T-helper 2 cell treated with Interferon-gamma antibody and Interleukin-4, amounts not matched to agents 5 μg/mL and 100 μg/mL, for 36 hours (primary cell): ENCODE results near the gene SRGAP2B.
A peak's percentile ranks its signal among the peaks of the same experiment; 100 is the strongest.
"Not testable (repeated sequence)": the region's sequence is repeated elsewhere in the genome, so short reads cannot be mapped to it uniquely, and the experiment has no call there.

Experiments
- DNase-seq: peaks from one replicate; pipeline ENCODE4 v3.0.0; 2021; ENCODE audit warnings: low spot score
- H3K27ac Mint-ChIP-seq: one replicate; pipeline ENCODE4 v1.8.0; 2021; ENCODE audit warnings: mild to moderate bottlenecking, mixed read lengths
- H3K27me3 Mint-ChIP-seq: one replicate; pipeline ENCODE4 v1.8.0; 2021; ENCODE audit warnings: low read depth, mixed read lengths
- H3K36me3 Mint-ChIP-seq: one replicate; pipeline ENCODE4 v1.8.0; 2021; ENCODE audit warnings: low read depth, mixed read lengths
- H3K4me1 Mint-ChIP-seq: one replicate; pipeline ENCODE4 v1.8.0; 2021; ENCODE audit warnings: low read depth, mixed read lengths
- H3K4me3 Mint-ChIP-seq: one replicate; pipeline ENCODE4 v1.8.0; 2022; ENCODE audit warnings: mild to moderate bottlenecking, moderate library complexity, mixed read lengths
- H3K9me3 Mint-ChIP-seq: one replicate; pipeline ENCODE4 v1.8.0; 2021; ENCODE audit warnings: mixed read lengths

SRGAP2B gene

DNA sequence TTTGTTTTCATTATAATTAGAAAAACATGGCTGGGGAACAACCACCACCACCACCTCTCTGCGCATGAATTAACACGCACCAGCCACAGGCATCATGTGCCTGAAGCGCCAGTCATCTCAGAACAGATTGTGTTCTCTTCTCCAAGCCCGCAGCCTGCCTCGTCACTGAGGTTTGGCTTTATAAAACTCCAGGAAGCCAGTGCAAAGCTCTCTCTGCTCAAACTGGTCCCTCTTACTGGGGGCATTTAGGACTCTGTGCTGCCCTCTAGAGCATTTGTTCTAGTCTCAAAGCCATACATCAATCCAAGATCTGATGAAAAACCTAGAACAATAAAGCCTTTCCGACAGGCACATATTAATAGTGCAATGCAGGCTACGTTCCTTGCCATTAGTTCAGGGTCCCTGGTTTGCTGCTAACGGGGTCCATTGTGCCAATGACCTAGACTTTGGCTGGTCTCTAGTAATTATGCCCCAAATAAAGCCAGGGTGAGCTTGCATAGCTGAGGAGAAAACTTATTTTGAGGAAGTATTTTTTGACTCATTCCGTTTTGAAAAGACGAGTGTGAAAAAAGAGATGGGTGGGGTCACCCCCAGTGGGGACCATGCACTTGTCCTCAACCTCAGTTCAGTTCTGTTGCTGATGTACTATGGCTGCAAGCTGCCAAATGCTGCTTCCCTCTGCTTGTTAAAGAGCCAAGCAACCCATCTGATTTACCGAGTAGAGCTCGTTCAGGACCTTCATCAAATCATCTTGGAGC, 181.0 kb downstream of the SRGAP2B start:
- H3K4me3 Mint-ChIP-seq, H3K27me3 Mint-ChIP-seq, H3K4me1 Mint-ChIP-seq, H3K36me3 Mint-ChIP-seq, H3K27ac Mint-ChIP-seq, H3K9me3 Mint-ChIP-seq: not testable (repeated sequence)
- DNase-seq: peak; percentile 23

- not testable (repeated sequence) for H3K36me3 Mint-ChIP-seq, H3K4me1 Mint-ChIP-seq
Observed at GRCh38 chr1:144913458-144913857, 181.7 kb downstream of the SRGAP2B start.

DNA sequence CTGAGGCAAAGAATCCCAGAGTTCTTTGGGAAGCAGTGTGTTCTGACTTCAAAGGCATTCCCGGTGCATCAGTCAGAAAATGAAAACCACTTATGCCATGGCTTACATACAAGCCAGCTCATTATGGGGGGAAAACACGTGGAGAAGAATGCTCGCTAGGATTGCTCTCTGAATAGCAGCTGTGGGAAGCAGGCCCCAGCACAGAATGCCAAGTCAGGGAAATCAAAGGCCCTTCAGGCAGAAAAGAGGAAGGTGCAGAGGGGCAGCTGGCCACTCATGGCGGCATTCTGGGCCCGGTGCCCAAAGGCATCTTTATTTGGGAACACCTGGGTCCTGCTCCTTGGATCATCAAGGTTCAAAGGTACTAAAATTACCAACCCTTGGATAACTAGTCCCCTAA, 184.4 kb downstream of the SRGAP2B start:
- H3K4me1 Mint-ChIP-seq, H3K27me3 Mint-ChIP-seq, H3K36me3 Mint-ChIP-seq, H3K27ac Mint-ChIP-seq, DNase-seq, H3K9me3 Mint-ChIP-seq, H3K4me3 Mint-ChIP-seq: not testable (repeated sequence)

More at GRCh38 chr1:144913458-144913857, 181.7 kb downstream of the SRGAP2B start:
- not testable (repeated sequence) for H3K9me3 Mint-ChIP-seq, H3K27ac Mint-ChIP-seq, DNase-seq, H3K27me3 Mint-ChIP-seq, H3K4me3 Mint-ChIP-seq

- not testable (repeated sequence) for H3K4me3 Mint-ChIP-seq, H3K27me3 Mint-ChIP-seq, H3K36me3 Mint-ChIP-seq, H3K27ac Mint-ChIP-seq, DNase-seq, H3K4me1 Mint-ChIP-seq, H3K9me3 Mint-ChIP-seq
Observed at GRCh38 chr1:144900841-144901240, 194.3 kb downstream of the SRGAP2B start.

DNA sequence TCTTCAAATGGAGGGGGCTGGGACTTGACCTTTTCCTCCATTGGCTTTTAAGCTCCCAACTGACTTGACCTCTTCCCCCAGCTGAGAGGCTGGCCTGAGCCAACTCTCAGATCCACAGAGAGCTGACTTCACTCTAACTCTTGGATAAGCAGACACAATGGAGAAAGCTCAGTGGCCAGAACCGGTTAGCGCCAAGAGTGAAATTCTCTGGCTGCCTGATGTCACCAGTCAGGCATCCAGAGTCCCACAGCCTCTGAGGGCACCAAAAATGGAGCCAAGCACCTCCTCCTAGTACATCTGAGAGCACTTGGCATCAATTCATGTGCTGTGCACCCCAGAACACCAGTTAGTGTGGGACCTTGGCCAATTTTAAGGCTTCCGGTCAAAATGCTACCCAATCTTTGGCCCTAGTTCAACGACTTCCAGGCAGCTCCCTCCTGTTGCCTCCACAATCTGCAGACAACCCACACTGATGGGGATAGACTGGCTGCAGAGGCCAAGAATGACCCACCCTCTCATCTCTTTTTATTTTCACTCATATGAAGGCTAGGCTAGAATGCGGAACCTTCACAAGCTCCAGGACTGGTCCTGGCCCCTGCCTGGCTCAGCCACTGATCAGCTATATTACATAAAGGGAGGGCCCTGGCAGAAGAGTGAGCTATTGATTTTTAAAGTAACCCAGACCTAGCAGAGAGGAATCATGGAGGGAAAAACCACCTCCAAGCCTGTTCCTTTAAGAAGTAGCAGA, 200.5 kb downstream of the SRGAP2B start:
- not testable (repeated sequence) for H3K4me3 Mint-ChIP-seq

DNA sequence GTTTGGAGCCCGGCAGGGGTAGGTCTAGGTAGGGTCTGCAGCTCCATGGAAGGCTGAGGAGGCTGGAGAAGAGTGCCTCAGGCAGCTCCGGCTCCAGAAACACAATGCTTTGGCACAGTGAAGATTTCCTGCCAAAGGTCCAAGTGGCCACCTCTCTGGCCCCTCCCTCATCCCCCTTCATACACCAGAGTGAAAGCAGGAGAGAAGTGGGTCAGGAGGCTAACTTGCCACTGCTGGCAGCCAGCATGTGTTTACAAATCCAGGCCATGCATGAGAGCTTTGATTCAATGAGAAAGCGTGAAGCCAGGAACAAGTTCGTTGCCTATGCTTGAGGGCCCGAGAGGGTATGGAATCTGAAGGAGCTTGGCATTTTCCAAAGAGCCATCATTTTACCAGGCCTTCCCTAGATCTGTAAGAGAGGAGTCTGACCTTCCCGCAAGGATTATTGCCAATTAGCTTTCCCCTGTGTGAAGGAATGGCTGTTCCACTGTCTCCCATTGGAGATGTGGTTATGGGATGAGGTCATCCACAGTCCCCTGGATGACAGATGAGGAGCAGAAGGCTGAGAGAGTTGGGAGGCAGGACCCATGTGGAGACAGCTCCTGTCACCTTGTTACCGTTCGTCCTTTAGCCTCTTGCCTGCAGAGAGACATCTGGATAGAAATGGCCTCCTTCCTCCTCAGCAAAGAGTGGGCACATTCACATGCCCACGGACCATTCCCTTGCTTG, 201.3 kb downstream of the SRGAP2B start:
- not testable (repeated sequence) for H3K4me1 Mint-ChIP-seq, H3K9me3 Mint-ChIP-seq, DNase-seq, H3K27me3 Mint-ChIP-seq, H3K27ac Mint-ChIP-seq, H3K4me3 Mint-ChIP-seq, H3K36me3 Mint-ChIP-seq

More for the DNA sequence above, 200.5 kb downstream of the SRGAP2B start:
- H3K27me3 Mint-ChIP-seq, H3K36me3 Mint-ChIP-seq, H3K4me1 Mint-ChIP-seq, H3K9me3 Mint-ChIP-seq, H3K27ac Mint-ChIP-seq, DNase-seq: not testable (repeated sequence)

DNA sequence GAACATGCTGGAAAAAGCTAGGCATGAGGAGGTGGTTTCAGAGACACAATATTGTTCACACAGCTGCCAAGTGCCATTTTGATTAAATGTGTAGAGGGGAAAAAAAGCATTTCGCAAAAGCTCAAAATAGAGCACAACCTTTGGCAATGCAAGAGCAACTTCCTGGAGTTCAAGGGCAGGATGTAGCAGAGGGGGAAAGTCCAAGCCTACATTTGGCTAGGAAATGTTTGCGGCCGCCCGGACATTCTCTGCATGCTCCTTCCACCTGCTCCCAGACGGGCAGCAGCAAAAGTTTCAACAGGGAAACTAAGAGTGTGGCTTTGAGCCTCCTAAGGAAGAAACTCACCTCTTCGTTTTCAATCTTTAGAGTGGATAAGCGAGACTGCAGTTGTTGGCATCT, 202.1 kb downstream of the SRGAP2B start:
- not testable (repeated sequence) for H3K27ac Mint-ChIP-seq, H3K27me3 Mint-ChIP-seq, H3K4me1 Mint-ChIP-seq, H3K4me3 Mint-ChIP-seq, H3K36me3 Mint-ChIP-seq, DNase-seq, H3K9me3 Mint-ChIP-seq

DNA sequence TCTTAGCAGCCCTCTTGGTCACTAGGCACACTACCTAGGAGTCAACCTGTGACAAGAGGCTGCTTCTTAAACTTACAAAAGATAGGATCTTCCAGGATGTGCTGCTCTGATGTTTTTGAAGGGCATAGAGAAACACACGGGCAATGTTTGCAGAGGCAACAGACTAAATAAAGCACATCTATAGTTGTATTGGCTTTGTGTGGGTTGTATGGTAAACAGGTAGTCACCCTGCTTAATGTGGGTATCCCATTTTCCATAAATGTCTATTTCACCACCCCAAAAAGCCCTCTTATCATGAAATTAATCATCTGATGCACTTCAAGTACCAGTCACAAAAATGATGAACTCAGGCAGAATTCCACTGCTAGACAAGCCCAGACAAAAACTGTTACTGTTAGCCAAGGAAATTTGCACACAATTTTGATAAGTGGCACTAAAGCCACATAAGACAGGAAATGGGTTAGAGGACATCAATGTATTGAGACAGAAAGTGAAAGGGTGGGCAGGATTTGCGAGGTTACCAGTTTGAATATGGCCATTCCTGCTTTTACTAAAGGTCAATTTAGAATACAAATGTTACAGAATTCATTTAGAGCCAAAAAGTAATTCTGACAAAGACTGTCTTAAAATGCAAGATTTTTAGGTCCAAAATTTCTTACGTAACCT, 205.5 kb downstream of the SRGAP2B start:
- not testable (repeated sequence) for H3K27me3 Mint-ChIP-seq, H3K4me1 Mint-ChIP-seq, H3K4me3 Mint-ChIP-seq, DNase-seq, H3K27ac Mint-ChIP-seq, H3K9me3 Mint-ChIP-seq, H3K36me3 Mint-ChIP-seq

DNA sequence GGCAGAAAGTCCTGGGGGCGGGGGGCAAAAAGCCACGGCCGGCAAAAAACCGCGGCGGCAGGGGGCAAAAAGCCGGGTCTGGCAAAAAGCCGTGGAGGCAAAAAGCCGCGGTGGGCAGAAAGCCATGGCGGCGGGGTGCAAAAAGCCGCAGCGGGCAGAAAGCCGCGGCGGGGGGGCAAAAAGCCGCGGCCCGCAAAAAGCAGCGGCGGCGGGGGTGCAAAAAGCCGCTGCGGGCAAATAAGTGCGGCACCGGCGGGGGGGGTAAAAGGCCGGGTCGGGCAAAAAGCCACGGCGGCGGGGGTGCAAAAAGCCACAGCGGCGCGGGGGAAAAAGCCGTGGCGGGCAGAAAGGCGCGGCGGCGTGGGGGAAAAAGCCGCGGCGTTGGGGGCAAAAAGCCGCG, 212.1 kb downstream of the SRGAP2B start:
- not testable (repeated sequence) for H3K4me3 Mint-ChIP-seq, H3K9me3 Mint-ChIP-seq, H3K36me3 Mint-ChIP-seq, DNase-seq, H3K4me1 Mint-ChIP-seq, H3K27ac Mint-ChIP-seq, H3K27me3 Mint-ChIP-seq

DNA sequence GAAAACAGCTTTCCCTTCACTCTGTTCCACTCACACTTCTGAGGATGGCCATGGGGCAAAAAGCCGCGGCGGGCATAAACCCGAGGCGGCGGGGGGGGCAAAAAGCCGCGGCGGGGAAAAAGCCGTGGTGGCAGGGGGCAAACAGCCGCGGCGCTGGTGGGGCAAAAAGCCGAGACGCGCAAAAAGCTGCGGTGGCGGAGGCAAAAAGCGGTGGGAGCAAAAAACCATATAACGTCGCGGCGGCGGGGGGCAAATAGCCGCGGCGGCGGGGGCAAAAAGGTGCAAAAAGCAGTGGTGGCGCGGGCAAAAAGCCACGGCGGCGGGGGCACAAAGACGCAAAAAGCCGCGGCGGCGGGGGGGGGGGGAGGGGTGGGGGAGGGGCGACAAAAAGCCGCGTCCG, 212.8 kb downstream of the SRGAP2B start:
- H3K36me3 Mint-ChIP-seq, H3K27ac Mint-ChIP-seq, H3K4me3 Mint-ChIP-seq, H3K4me1 Mint-ChIP-seq, DNase-seq, H3K27me3 Mint-ChIP-seq, H3K9me3 Mint-ChIP-seq: not testable (repeated sequence)

- not testable (repeated sequence) for H3K27ac Mint-ChIP-seq, H3K36me3 Mint-ChIP-seq, H3K27me3 Mint-ChIP-seq, H3K4me3 Mint-ChIP-seq, DNase-seq, H3K9me3 Mint-ChIP-seq, H3K4me1 Mint-ChIP-seq
Observed at GRCh38 chr1:144858607-144859006, 236.5 kb downstream of the SRGAP2B start.
